ENCODE data around the gene SVEP1.
"Not testable (repeated sequence)": the region's sequence is repeated elsewhere in the genome, so short reads cannot be mapped to it uniquely, and the experiment has no call there.

The SVEP1 gene

GRCh38 chr9:110579034-110579861 lies at the start of gene SVEP1:
TSS of gene SVEP1 (minus strand) at chr9:110579741. CDS start at chr9:110579543, 198 bp downstream.
- no peak for DNase-seq (ENCODE audit: low read depth, low spot score)

GRCh38 chr9:110626101-110626829 lies 46.7 kb upstream of the SVEP1 start:
- DNase-seq (ENCODE audit: low read depth, low spot score): no peak

- no peak for DNase-seq (ENCODE audit: low read depth, low spot score)
These were observed 44.0 kb upstream of the SVEP1 start for GRCh38 chr9:110623462-110624025.

GRCh38 chr9:110622368-110622767 lies 42.8 kb upstream of the SVEP1 start:
- no peak for DNase-seq (ENCODE audit: low read depth, low spot score)

GRCh38 chr9:110620726-110621125 lies 41.2 kb upstream of the SVEP1 start:
- no peak for DNase-seq (ENCODE audit: low read depth, low spot score)

- no peak for DNase-seq (ENCODE audit: low read depth, low spot score)
These were observed 40.3 kb upstream of the SVEP1 start for GRCh38 chr9:110619831-110620230.

GRCh38 chr9:110615498-110615897 lies 36.0 kb upstream of the SVEP1 start:
- no peak for DNase-seq (ENCODE audit: low read depth, low spot score)

GRCh38 chr9:110614576-110614975 lies 35.0 kb upstream of the SVEP1 start:
- DNase-seq (ENCODE audit: low read depth, low spot score): not testable (repeated sequence)

- no peak for DNase-seq (ENCODE audit: low read depth, low spot score)
These were observed 26.7 kb upstream of the SVEP1 start for GRCh38 chr9:110606179-110606790.

- no peak for DNase-seq (ENCODE audit: low read depth, low spot score)
These were observed 26.0 kb upstream of the SVEP1 start for GRCh38 chr9:110605565-110605964.

- DNase-seq (ENCODE audit: low read depth, low spot score): no peak
These were observed 24.6 kb upstream of the SVEP1 start for GRCh38 chr9:110604171-110604601.

GRCh38 chr9:110602281-110602680 lies 22.7 kb upstream of the SVEP1 start:
- DNase-seq (ENCODE audit: low read depth, low spot score): no peak

GRCh38 chr9:110601098-110601497 lies 21.6 kb upstream of the SVEP1 start:
- DNase-seq (ENCODE audit: low read depth, low spot score): no peak

GRCh38 chr9:110599468-110599867 lies 19.9 kb upstream of the SVEP1 start:
- no peak for DNase-seq (ENCODE audit: low read depth, low spot score)

- DNase-seq (ENCODE audit: low read depth, low spot score): no peak
These were observed 12.7 kb upstream of the SVEP1 start for GRCh38 chr9:110592044-110592830.

- DNase-seq (ENCODE audit: low read depth, low spot score): no peak
These were observed 12.0 kb upstream of the SVEP1 start for GRCh38 chr9:110591526-110591925.

- DNase-seq (ENCODE audit: low read depth, low spot score): no peak
These were observed 11.3 kb upstream of the SVEP1 start for GRCh38 chr9:110590816-110591215.

- no peak for DNase-seq (ENCODE audit: low read depth, low spot score)
These were observed 8.8 kb upstream of the SVEP1 start for GRCh38 chr9:110588296-110588695.

GRCh38 chr9:110583237-110583636 lies 3.7 kb upstream of the SVEP1 start:
- no peak for DNase-seq (ENCODE audit: low read depth, low spot score)

- no peak for DNase-seq (ENCODE audit: low read depth, low spot score)
These were observed 2.6 kb upstream of the SVEP1 start for GRCh38 chr9:110582156-110582555.

GRCh38 chr9:110580850-110581249 lies 1.3 kb upstream of the SVEP1 start:
- no peak for DNase-seq (ENCODE audit: low read depth, low spot score)

Measured in iPS DF 19.7 (cell line).